NCI-H2029 treated with DMSO at 0.1 percent for 48 hours (cell line): Measurements from ENCODE around the gene IL12RB2.

Experiments used
- DNase-seq: peaks from one replicate; lab custom pipeline; 2025; lab: John Stamatoyannopoulos, UW

The IL12RB2 gene

DNA sequence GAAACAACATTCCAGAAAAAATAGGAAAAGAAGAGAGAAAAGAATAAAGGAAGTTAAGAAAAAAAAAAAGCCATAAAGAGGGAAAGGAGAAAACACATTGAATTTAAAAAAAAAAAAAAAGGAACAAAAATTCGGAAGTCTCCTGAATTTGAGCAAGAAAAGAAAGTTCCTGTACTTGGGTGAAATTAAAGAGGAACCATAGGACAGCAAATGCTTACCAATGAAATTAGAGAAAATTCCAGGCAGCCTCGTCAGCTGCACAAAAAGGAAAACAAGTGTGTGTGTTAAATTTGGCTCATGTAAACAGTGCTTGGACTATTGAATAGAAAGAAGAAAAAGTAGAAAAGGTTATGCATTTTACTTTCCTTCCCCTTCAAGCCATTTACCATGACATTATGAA lies 4.9 kb downstream of the IL12RB2 start:
- DNase-seq: no peak

DNA sequence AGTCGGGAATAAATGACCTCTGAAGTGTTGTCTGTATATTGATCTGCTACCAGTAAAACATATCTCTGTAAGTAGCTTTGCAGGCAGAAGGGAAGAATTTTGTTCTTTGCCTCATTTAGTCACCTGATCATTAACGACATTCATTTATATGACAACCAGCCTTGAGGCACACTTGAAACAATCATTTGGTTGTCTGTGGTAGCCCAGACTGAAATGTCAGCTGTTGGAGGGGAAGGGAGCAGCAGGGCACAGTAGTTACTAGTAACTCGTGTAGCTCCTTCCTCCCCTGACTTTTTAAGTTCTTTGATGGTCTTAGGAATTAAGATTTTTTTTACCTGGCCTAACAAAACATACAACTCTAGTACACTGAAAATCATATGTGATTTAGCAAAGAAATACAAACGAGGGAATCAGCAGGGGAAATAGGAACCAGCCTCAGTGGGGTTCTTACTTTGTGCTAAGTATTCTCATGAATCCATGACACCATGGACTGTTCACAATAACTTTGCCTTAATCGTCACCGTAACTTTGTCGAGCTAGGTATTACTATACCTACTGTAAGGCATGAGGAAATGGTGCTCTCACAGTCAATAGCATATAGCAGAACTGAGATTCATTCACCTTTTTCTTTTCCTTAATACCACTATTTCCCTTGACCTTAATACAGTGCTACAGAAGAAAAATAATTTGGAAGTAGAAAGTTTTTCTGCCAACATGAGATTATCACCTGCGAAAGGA lies 6.4 kb downstream of the IL12RB2 start:
- DNase-seq: no peak

DNA sequence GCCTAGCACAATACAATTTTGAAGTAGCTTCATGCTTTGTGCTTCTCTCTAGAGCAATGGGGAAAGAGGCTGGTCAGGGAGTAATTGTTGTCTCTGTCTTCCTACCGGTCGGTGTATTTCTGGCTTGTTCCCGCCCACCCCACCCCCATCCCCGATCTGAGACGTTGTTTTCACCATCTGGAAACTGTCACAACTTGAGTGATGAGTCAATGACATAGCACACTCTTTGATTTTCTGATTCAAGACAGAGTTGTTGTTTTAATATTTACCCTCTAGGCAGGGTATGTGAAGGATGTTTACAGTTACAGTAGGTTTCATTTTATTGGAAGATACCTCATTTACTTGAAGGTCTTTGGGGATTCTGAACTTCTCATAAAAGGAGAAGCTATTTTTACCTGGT lies 7.0 kb downstream of the IL12RB2 start:
- DNase-seq: no peak

DNA sequence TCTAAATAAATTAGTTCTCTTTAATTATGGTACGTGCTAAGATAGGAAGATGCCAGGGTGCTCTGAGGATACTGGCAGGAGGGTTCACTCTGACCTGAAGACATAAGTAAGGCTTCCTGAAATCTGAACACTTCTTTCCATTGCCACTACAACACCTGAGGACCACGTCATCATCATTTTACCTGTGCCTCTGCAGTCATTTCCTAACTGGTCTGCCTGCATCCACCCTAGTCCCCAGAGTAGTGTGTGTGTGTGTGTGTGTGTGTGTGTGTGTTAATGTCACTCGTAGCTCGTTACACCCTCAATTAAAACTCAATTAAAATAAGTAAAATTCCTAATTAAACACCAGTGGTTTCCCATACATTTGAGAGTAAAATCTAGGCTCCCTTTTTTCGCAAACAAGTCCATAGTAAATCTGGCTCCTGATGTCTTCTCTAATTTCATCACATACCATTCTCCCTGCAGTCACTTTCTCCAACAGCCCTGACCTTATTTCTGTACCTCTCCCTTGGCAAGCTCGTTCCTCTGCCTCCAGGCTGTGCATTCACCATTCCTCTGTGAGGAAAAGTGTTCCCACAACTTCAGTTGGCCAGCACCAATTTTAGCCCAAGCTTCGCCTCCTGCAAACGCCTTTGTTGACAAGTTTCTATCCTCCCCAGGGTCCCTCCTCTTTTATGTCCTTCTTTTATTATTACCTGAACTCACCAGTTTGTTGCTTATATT lies 8.7 kb downstream of the IL12RB2 start:
- DNase-seq: no peak

DNA sequence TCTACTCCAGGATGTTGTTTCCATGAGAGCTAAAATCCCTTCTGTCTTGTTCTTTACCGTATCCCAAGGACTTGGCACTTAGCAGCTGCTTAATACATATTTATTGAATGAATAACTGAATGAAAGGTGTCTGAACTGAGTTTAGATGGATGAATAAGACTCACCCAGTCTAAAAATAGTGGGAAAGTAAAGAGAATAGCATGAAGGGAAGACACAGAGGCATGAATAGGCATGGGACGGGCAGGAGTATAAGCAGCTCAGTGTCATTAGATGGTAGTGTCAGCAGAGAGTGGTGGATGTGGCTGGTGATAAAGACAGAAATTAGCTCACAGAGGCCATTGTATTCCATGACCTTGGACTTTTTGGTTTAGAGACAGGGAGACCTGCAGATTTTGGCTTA lies 9.2 kb downstream of the IL12RB2 start:
- DNase-seq: no peak

DNA sequence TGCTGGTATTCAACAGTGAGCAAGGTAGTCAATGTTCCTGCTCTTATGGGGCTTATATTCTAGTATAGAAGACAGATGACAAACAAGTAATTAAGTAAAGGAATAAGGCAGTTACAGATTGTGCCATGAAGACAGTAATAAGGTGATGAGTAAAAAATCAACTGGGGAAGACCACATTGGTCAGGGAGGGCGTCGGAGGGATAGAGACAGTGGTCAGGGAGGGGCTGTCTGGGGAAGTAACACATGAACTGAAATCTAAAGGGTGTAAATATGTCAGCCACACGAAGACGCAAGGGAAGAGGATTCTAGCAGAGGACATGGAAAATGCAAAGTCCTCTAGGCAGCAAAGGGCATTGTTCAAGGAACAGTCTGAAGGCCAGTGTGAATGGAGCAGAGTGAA lies 10.1 kb downstream of the IL12RB2 start:
- no peak for DNase-seq

DNA sequence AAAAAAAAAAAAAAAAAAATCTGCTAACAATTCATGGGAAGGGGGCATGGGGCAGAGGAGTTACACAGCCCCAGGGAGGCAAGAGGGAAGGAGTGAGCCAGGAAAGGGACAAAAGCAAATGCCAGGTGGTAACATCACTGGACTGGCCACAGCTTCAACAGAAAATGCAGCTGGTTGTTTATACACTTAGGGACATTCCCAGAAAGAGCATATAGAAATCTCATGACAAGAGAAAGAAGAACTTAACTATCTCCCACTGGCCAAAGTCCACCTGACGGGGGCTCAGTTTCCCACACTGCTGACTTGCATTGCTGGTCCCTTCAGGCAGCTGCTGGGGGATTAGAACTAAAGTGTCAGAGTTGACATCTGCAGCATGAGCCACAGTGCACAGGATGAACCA lies 14.8 kb downstream of the IL12RB2 start:
- no peak for DNase-seq

DNA sequence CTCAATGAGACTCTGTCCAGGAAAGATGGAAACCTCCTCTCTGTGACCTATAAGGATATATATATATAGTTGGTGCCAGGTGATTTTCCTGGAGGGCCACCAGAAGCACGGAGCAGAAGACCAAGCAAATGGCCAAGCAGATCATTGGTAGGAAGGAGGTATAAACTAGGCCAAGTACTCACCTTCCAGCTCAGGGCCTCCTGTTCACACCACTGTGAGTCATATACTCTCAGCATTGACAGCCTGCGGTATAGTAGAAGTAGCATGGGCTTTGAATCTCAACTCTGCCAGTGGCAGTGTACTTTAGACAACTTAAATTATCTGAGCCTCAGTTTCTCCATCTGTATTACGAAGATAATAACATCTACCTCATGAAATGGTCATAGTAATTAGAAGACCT lies 15.4 kb downstream of the IL12RB2 start:
- no peak for DNase-seq

DNA sequence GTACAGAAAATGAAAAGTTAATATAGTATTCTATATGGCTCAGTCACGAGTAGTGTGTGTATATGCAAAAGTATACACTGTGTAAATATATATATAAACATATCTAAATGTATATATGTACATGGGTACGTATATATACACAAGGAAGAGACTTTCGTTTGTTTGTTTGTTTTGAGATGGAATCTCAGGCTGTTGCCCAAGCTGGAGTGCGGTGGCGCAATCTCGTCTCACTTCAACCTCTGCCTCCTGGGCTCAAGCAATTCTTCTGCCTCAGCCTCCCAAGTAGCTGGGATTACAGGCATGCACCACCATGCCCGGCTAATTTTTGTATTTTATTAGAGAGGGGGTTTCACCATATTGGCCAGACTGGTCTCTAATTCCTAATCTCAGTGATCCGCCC lies 16.4 kb downstream of the IL12RB2 start:
- DNase-seq: no peak

DNA sequence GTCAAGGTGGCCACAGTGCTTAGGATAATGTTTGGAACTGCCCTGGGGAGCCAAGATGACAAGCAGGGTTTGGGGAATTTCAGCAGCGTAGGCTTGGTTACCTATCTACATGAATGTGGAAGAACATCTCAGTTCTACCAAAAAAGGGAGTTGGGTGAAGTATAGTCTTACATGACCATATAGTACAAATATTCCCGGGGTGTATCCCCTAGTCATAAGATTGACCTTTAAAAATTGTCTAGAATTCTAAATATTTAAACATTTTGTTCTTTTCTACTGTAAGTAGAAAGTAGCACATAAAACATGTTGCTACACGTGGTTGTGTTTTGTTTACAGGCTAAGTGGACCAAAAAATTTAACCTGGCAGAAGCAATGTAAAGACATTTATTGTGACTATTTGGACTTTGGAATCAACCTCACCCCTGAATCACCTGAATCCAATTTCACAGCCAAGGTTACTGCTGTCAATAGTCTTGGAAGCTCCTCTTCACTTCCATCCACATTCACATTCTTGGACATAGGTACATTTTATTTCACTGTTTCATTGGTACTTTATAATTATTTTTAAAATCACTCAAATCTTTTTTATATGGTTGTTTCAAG lies 20.3 kb downstream of the IL12RB2 start:
- DNase-seq: no peak

DNA sequence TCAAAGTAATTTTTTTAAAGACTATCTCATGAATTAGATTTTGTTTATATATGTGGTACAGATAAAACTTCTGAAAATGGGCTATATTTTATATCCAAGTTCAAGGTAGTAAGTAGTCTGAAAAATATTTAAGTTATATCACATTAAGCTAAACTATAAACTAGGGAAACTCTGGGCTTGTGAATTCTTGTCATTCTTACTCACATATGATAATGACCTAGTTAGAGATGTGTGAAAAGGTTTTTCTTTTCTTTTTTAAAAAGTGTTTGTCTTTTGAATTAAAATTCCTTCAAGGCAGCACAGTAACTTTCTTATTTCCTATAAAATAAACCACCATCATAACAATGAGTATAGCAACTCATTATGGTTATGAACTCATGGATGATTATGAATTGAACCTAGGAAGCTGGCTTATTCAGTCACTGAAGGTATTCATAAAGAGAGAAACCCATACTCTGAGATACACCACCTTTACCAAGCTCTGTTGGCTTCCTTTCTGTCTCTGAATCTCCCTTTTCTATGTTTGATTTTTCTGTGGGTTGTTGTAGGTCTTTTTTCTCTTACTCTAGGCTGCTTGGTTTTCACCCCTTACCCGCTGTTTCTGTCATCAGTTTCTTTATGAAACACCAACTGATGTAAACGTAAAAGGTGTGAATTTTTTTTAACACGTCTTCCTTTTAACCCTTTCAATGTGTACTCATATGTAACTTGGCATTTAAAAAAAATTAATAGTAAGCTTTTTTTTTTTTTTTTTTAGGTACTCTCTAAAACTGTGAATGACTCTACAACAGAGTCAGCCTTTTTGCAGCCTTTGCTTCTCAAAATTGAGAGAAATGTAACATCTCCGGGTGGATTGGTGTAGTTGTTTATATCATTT lies 25.2 kb downstream of the IL12RB2 start:
- DNase-seq: no peak

DNA sequence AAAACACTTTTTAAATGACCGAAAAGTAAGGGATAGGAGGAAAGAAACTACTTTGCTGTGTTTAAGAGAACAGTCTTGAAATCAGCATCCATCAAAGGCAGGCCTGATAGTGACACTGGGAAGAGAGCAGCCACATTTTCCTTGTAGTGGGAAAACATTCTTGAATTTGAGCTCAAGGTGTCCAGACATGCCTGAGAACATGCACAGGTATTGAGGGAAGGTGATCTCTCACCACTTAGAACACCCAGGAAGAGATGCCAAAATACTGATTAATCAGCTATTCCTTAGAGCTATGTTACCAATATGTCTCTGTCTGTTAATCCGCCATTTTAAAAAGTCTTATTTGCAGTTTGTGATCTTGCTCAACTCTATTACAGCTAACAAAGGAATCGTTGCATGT lies 25.9 kb downstream of the IL12RB2 start:
- no peak for DNase-seq

DNA sequence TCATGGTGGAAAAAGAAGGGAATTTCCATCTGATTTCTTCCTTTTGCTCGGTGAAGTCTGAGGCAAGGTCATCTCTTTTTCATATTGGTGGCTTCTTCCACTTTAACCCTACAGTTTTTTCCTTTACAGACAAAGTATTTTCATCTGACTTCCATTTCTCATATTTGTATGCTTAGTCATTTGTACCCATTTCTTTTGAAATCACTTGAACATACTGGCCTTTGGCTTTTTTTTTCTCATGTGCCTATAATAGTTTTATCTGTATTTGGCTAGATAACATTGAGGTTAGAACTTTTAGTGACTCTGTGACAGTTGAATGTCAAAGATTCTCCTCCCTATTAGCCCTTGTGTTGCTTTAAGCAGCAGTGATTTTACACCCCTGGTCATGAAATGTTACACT lies 27.7 kb downstream of the IL12RB2 start:
- no peak for DNase-seq

DNA sequence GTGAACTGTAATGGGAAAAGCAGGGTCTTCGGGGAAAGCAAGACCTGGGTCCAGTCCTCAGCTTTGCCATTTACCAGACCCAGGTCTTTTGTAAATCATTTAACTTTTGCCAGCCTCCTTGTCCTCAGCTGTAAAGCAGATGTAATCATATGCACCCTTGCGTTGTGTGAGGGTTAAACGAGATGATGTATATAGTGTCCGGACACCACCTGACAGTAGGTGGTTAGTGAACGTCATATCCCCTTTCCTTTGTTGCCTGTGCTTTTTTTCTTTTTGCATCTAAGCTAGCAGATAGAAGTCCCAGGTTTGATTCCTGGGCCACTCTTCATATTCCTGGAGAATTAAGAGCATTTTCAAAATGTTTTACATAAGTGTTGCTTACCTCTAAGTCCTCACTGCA lies 28.5 kb downstream of the IL12RB2 start:
- DNase-seq: no peak

DNA sequence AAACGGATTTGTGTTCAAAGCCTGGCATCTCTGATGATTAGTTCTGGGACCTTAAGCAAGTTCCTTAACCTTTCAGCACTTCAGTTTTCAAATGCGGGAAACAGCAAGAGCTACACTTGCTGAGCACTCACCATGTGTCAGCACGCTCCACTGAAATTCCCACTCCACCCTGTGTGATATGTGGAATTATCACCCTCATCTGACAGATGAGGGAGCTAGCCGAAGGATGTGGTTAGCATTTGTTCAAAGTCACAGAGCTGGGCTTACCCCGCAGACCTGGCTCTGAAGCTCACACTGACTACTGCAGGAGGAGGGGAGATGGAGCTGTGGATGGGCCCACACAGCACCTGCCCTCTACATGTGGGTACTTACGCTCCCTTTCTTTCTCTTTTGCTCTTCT lies 29.1 kb downstream of the IL12RB2 start:
- no peak for DNase-seq

DNA sequence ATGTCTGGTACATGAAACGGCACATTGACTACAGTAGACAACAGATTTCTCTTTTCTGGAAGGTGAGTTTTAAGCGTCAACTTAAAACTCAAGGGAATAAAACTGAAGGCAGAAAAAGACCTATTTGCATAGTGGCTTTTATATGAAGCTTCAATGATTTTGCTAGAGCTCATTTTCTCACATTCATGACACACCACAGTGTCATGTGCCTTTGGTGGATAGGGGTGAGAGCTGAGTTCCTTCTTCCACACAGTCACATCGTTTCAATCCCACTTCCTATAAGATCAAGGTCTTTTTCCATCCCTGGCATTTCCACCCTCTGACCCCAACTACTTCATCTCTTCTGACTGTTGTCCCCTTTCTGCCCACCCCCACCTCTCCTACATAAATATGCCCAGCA lies 31.0 kb downstream of the IL12RB2 start:
- DNase-seq: no peak

DNA sequence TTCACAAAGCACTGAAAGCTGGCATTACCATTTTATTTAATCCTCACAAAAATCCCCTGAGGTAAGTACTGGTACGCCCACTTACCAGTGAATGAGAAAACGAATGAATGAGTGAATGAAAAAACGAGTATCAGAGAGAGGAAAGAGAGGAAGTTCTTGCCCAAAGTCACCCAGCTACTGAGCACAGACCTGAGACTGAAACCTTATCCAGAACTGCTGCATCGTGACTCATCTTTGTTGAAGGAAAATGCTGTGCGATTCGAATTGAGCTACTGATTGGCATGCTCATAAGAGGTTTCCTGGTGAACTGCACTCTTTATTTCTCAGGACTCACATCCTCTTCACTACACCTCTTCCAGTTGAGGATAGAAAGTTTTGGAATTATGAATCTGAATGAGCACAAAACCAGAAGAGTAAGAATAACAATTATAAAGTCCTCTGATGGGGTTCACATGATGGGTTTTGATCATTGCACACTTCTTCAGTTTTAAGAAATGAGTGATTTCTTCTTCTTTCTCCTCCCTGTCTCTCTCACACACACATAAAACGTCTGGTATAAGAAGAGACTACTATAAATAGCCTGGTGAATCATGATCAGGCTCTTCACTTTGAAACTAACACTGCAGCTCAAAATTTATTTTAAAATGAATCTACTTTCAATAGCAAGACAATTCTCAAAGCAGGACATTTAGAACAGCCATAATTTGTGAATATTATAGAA lies 32.1 kb downstream of the IL12RB2 start:
- DNase-seq: no peak

DNA sequence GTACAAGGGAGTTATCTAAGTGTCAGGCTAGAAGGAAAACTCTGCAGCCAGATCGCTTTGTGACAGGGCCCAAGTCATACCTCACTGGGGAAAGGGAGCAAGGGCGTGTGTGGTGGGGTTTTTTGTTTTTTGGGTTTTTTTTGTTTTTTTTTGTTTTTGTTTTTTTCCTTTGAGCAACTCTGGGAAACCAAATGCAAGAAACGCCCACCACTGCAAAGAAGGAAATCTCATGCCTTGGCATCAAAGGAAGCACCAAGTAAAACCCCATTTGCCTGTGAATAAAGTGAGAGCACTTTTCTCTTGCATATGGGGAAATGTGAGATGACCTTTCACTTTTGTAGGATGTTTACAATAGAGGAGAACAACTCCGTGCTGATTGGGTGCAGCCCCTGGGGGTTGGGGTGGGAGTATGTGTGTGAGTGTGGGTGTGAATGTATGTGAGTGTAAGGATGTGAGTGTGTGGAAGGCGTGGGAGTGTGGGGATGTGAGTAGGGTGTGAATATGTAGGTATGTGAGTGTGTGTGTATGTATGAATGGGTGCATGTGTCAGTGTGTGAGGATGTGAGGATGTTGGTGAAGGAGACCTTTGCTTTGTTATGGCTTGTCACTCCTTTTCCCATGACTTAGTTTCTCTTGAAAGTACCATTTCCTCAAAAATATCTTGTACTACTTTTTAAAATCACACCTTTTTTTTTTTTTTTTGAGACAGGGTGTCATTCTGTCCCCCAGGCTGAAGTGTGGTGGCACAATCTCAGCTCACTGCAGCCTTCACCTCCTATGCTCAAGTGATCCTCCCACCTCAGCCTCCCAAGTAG lies 34.6 kb downstream of the IL12RB2 start:
- DNase-seq: no peak

DNA sequence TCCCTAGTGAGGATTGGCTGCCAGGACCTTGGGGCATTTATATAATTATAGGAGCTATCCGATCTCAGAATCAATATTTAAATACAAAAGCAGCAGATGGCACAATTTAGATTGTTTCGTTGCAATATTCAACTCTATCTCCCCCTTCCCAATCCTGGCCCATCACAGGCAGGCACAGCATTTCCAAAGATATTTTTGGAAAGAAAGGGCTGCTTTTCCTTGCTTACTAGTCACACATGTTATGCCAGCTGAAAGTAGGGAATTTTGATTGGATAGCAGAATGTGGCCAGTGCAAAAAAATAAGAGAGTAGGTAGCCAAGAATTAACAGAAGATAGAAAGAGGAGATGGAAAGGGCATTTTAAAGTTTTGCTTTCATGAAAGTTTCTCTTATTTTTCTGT lies 37.9 kb downstream of the IL12RB2 start:
- no peak for DNase-seq

DNA sequence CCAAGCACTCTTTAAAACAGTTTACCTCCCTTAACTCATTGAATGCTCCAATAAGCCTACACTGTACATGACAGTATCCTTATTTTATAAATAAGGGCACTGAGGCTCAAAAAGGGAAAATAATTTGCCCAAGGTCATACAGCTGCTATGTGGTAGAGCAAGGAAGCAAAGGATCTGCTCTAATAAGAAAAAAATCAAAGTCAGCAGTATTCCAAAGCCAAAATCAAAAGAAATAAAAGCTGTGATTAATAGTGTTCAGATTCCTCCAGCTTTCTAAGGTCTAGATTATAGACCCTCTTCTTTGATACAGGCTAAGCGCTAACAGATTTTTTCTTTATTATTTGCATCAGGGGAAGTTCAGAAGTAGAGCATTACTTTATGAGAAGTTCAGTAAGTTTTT lies 39.3 kb downstream of the IL12RB2 start:
- DNase-seq: no peak
